Measurements from ENCODE around the gene SIRPG.
"Not testable (repeated sequence)": the region's sequence is repeated elsewhere in the genome, so short reads cannot be mapped to it uniquely, and the experiment has no call there.

The SIRPG gene

GRCh38 chr20:1672728-1673127, 15.1 kb upstream of the SIRPG start:
- DNase-seq (ENCODE audit: extremely low read depth in 1 of 2, low read depth in 1 of 2), result no peak

GRCh38 chr20:1671891-1672669, 14.5 kb upstream of the SIRPG start:
- no peak for DNase-seq (ENCODE audit: extremely low read depth in 1 of 2, low read depth in 1 of 2)

GRCh38 chr20:1669304-1669703, 11.7 kb upstream of the SIRPG start:
- no peak for DNase-seq (ENCODE audit: extremely low read depth in 1 of 2, low read depth in 1 of 2)

GRCh38 chr20:1667502-1668085, 10.0 kb upstream of the SIRPG start:
- DNase-seq (ENCODE audit: extremely low read depth in 1 of 2, low read depth in 1 of 2), result no peak

GRCh38 chr20:1666802-1667201, 9.2 kb upstream of the SIRPG start:
- no peak for DNase-seq (ENCODE audit: extremely low read depth in 1 of 2, low read depth in 1 of 2)

GRCh38 chr20:1665345-1665744, 7.8 kb upstream of the SIRPG start:
- no peak for DNase-seq (ENCODE audit: extremely low read depth in 1 of 2, low read depth in 1 of 2)

- peak in 1 of 2 donors; percentile 65 for DNase-seq (ENCODE audit: extremely low read depth in 1 of 2, low read depth in 1 of 2)
These were observed 7.3 kb upstream of the SIRPG start for GRCh38 chr20:1664911-1665310.

- no peak for DNase-seq (ENCODE audit: extremely low read depth in 1 of 2, low read depth in 1 of 2)
These were observed 6.3 kb upstream of the SIRPG start for GRCh38 chr20:1663917-1664316.

- no peak for DNase-seq (ENCODE audit: extremely low read depth in 1 of 2, low read depth in 1 of 2)
These were observed 4.1 kb upstream of the SIRPG start for GRCh38 chr20:1661542-1662299.

GRCh38 chr20:1660246-1660645, 2.7 kb upstream of the SIRPG start:
- DNase-seq (ENCODE audit: extremely low read depth in 1 of 2, low read depth in 1 of 2), result no peak

- DNase-seq (ENCODE audit: extremely low read depth in 1 of 2, low read depth in 1 of 2), result no peak
These were observed 735 bp downstream of the SIRPG start for GRCh38 chr20:1656844-1657243.

- no peak for DNase-seq (ENCODE audit: extremely low read depth in 1 of 2, low read depth in 1 of 2)
These were observed 2.6 kb downstream of the SIRPG start for GRCh38 chr20:1654996-1655395.

- DNase-seq (ENCODE audit: extremely low read depth in 1 of 2, low read depth in 1 of 2), result no peak
These were observed 4.6 kb downstream of the SIRPG start for GRCh38 chr20:1652960-1653359.

GRCh38 chr20:1652104-1652503, 5.5 kb downstream of the SIRPG start:
- DNase-seq (ENCODE audit: extremely low read depth in 1 of 2, low read depth in 1 of 2), result no peak

GRCh38 chr20:1651268-1652058, 6.1 kb downstream of the SIRPG start:
- no peak for DNase-seq (ENCODE audit: extremely low read depth in 1 of 2, low read depth in 1 of 2)

- DNase-seq (ENCODE audit: extremely low read depth in 1 of 2, low read depth in 1 of 2), result no peak
These were observed 9.5 kb downstream of the SIRPG start for GRCh38 chr20:1648101-1648500.

- no peak for DNase-seq (ENCODE audit: extremely low read depth in 1 of 2, low read depth in 1 of 2)
These were observed 10.6 kb downstream of the SIRPG start for GRCh38 chr20:1646975-1647431.

GRCh38 chr20:1644101-1644962, 13.2 kb downstream of the SIRPG start:
- no peak for DNase-seq (ENCODE audit: extremely low read depth in 1 of 2, low read depth in 1 of 2)

- not testable (repeated sequence) for DNase-seq (ENCODE audit: extremely low read depth in 1 of 2, low read depth in 1 of 2)
These were observed 18.9 kb downstream of the SIRPG start for GRCh38 chr20:1638643-1639042.

GRCh38 chr20:1637755-1638154, 19.8 kb downstream of the SIRPG start:
- no peak for DNase-seq (ENCODE audit: extremely low read depth in 1 of 2, low read depth in 1 of 2)
